Gastrocnemius medialis (tissue), 4 donors: ENCODE results near the gene ARHGAP28.

ENCODE experiments used
- POLR2A ChIP-seq, 2 donors: fragments of 450-650 bp; IDR thresholded peaks; one replicate each; pipeline ENCODE4 v1.6.1; 2017; ENCODE audit warnings: antibody characterized with exemption in 2 of 2, mild to moderate bottlenecking in 2 of 2, moderate library complexity in 2 of 2
- TF ChIP-seq, protein P1 (sequence below), 5 experiments: fragments of 450-650 bp in 3 of 5; fragments of 200-600 bp in 2 of 5; sonication (generic) in 2 of 5; IDR thresholded peaks in 4 of 5; conservative IDR thresholded peaks in 1 of 5; 1 replicate in 4 of 5; 2 replicates in 1 of 5; pipeline ENCODE4 v1.5.1; 2016 to 2019; ENCODE audit warnings: antibody characterized with exemption in 5 of 5, mild to moderate bottlenecking in 3 of 5, moderate library complexity in 3 of 5

DNA sequence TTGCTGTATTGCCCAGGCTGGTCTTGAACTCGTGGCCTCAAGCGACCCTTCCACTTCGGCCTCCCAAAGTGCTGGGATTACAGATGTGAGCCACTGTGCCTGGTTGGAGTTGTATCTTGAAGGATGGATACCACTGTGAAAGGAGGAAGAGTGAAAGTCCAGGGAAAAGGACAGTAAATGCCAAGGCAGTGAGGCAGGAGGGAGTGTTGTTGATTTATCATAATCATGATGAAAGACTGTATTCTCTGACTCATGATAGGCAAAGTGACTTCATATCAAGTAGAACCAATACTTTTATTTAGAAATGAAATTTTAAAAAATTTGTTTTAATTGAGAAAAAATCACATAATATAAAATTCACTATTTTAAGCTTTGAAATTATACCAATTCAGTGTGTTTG, 162.3 kb downstream of the ARHGAP28 start:
- TF ChIP-seq, protein P1, sequence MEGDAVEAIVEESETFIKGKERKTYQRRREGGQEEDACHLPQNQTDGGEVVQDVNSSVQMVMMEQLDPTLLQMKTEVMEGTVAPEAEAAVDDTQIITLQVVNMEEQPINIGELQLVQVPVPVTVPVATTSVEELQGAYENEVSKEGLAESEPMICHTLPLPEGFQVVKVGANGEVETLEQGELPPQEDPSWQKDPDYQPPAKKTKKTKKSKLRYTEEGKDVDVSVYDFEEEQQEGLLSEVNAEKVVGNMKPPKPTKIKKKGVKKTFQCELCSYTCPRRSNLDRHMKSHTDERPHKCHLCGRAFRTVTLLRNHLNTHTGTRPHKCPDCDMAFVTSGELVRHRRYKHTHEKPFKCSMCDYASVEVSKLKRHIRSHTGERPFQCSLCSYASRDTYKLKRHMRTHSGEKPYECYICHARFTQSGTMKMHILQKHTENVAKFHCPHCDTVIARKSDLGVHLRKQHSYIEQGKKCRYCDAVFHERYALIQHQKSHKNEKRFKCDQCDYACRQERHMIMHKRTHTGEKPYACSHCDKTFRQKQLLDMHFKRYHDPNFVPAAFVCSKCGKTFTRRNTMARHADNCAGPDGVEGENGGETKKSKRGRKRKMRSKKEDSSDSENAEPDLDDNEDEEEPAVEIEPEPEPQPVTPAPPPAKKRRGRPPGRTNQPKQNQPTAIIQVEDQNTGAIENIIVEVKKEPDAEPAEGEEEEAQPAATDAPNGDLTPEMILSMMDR (IDR thresholded peaks at IDR 0.05 in 4 of 5, conservative IDR thresholded peaks at IDR 0.05 in 1 of 5), result no peak
- TF ChIP-seq POLR2A (IDR thresholded peaks at IDR 0.05), result no peak
